B cell (primary cell): ENCODE measurements around the gene HEBP2. TPM values are rescaled to one million over a fixed set of nuclear protein-coding genes. Genes with fewer than 3 reads are reported as not detected.

Source experiments
- ATAC-seq: fragments of 200-7000 bp; cut with Tn5 transposase; one replicate; pipeline ENCODE4 v1.10.0; 2021; ENCODE audit warnings: low read depth, mild to moderate bottlenecking, moderate number of reproducible peaks, moderate library complexity
- CTCF ChIA-PET: fragments of 350-600 bp; sonication (Branson Sonifier 250); formaldehyde crosslinking; loops from one replicate; lab custom pipeline; 2021; ENCODE audit warnings: antibody characterized with exemption, inconsistent platforms; lab: Charles Lee
- POLR2A ChIA-PET: fragments of 350-600 bp; sonication (Branson Sonifier 250); formaldehyde crosslinking; loops from one replicate; lab custom pipeline; 2021; ENCODE audit warnings: antibody characterized with exemption; lab: Charles Lee
- DNase-seq: peaks from one replicate; pipeline ENCODE4 v3.0.0; 2013
- H2AFZ ChIP-seq: 2 replicates; pipeline ENCODE4 v1.6.1; 2012; ENCODE audit warnings: mild to moderate bottlenecking, low read depth, low read length; ENCODE audit not compliant: insufficient read depth, poor library complexity, severe bottlenecking
- H3K27ac ChIP-seq, 2 donors: 1 replicate in 1 of 2; 2 replicates in 1 of 2; pipeline ENCODE4 v1.5.1; 2012 to 2013; ENCODE audit warnings: low read length in 2 of 2, mild to moderate bottlenecking in 2 of 2, moderate library complexity in 1 of 2
- H3K27me3 ChIP-seq, 4 experiments: fragments of 200-600 bp in 1 of 4; sonication (generic) in 1 of 4; replicated peaks in 1 of 4; 1 replicate in 2 of 4; 2 replicates in 2 of 4; pipeline versions ENCODE4 v1.6.1 to v1.7.0; 2013 to 2016; ENCODE audit warnings: low read length in 3 of 4, mild to moderate bottlenecking in 2 of 4, mixed read lengths in 1 of 4, moderate library complexity in 1 of 4; ENCODE audit not compliant: insufficient read depth in 4 of 4, control insufficient read depth in 3 of 4; ENCODE audit errors: control extremely low read depth in 1 of 4
- H3K36me3 ChIP-seq, 2 experiments: replicated peaks in 1 of 2; 1 replicate in 1 of 2; 2 replicates in 1 of 2; pipeline versions ENCODE4 v1.6.1 to v1.7.1; 2013; ENCODE audit warnings: low read length in 1 of 2; ENCODE audit not compliant: insufficient read depth in 2 of 2, control insufficient read depth in 1 of 2; ENCODE audit errors: control extremely low read depth in 1 of 2, extremely low read depth in 1 of 2
- H3K4me1 ChIP-seq, 2 donors: fragments of 200-600 bp in 1 of 2; sonication (generic) in 1 of 2; 1 replicate in 1 of 2; 2 replicates in 1 of 2; pipeline versions ENCODE4 v1.5.1 to v1.6.1; 2013 to 2017; ENCODE audit warnings: low read length in 2 of 2; ENCODE audit not compliant: control insufficient read depth in 2 of 2, insufficient read depth in 2 of 2
- H3K4me2 ChIP-seq: replicated peaks from 2 replicates; pipeline ENCODE3; 2012; ENCODE audit warnings: mild to moderate bottlenecking, low read depth, low read length; ENCODE audit not compliant: poor library complexity, severe bottlenecking
- H3K4me3 ChIP-seq, 5 experiments: fragments of 200-600 bp in 1 of 5; sonication (generic) in 1 of 5; 1 replicate in 3 of 5; 2 replicates in 2 of 5; pipeline versions ENCODE4 v1.5.1 to v1.7.0; 2011 to 2016; ENCODE audit warnings: low read length in 4 of 5, mild to moderate bottlenecking in 4 of 5, low read depth in 2 of 5, control low read depth in 1 of 5, moderate library complexity in 1 of 5; ENCODE audit not compliant: insufficient read depth in 1 of 5; ENCODE audit errors: control extremely low read depth in 1 of 5, extremely low read depth in 1 of 5
- H3K79me2 ChIP-seq: fragments of 200-600 bp; sonication (generic); one replicate; pipeline ENCODE4 v1.6.0; 2016; ENCODE audit warnings: low read length; ENCODE audit not compliant: control insufficient read depth, insufficient read depth
- H3K9ac ChIP-seq: fragments of 200-600 bp; sonication (generic); 2 replicates; pipeline ENCODE4 v1.6.1; 2017; ENCODE audit warnings: mild to moderate bottlenecking, low read length, moderate library complexity
- H3K9me3 ChIP-seq, 3 donors: one replicate each; pipeline versions ENCODE4 v1.6.1 to v1.7.1; 2013; ENCODE audit warnings: low read length in 2 of 3; ENCODE audit not compliant: control insufficient read depth in 2 of 3, insufficient read depth in 1 of 3; ENCODE audit errors: control extremely low read depth in 1 of 3
- H4K20me1 ChIP-seq: 2 replicates; pipeline ENCODE4 v1.6.0; 2012; ENCODE audit warnings: mild to moderate bottlenecking, low read length; ENCODE audit not compliant: insufficient read depth, control insufficient read depth, poor library complexity, severe bottlenecking
- H3K27ac Mint-ChIP-seq: one replicate; pipeline ENCODE4 v1.8.0; 2021; ENCODE audit warnings: mixed read lengths
- H3K27me3 Mint-ChIP-seq: one replicate; pipeline ENCODE4 v1.8.0; 2021; ENCODE audit warnings: mixed read lengths
- H3K4me1 Mint-ChIP-seq: one replicate; pipeline ENCODE4 v1.8.0; 2021; ENCODE audit warnings: mixed read lengths
- H3K4me3 Mint-ChIP-seq: one replicate; pipeline ENCODE4 v1.8.0; 2021; ENCODE audit warnings: mixed read lengths
- H3K9me3 Mint-ChIP-seq: one replicate; pipeline ENCODE4 v1.8.0; 2022; ENCODE audit warnings: mixed read lengths; ENCODE audit not compliant: insufficient read depth
- CTCF ChIP-seq: fragments of 200-600 bp; IDR thresholded peaks from one replicate; pipeline ENCODE4 v1.8.0; 2022; ENCODE audit warnings: antibody characterized with exemption, mild to moderate bottlenecking
- EZH2 ChIP-seq: IDR thresholded peaks from 2 replicates; pipeline ENCODE4 v1.6.1; 2012; ENCODE audit warnings: borderline replicate concordance, low read depth, mild to moderate bottlenecking, moderate library complexity, low read length; ENCODE audit not compliant: insufficient read depth, poor library complexity, severe bottlenecking
- WGBS: methylation state at CpG from one replicate; pipeline ENCODE4 v1.1.5; 2013; ENCODE audit warnings: missing lambda C conversion rate; ENCODE audit not compliant: insufficient coverage; 5-methylcytosine and 5-hydroxymethylcytosine counted together
- intact Hi-C: fragments of 100-400 bp; cut with micrococcal nuclease; formaldehyde crosslinking; loops from one replicate; pipeline ENCODE4 v1.10.0; 2022
- polyA plus RNA-seq: library from polyadenylated mRNA; depleted of rRNA; stranded (reverse); fragments of >200 nt; gene quantifications from 2 replicates; pipeline ENCODE4 v1.2.3, GENCODE V29; 2012
- total RNA-seq, 2 donors: library from RNA; stranded (reverse); fragments of 120-200 nt in 1 of 2; gene quantifications; 1 replicate in 1 of 2; 2 replicates in 1 of 2; pipeline versions ENCODE4 v1.2.3 to v1.2.4, GENCODE V29; 2013 to 2022

Gene HEBP2
- total and polyA plus RNA-seq, 2 donors (not counting 1 experiment from before 2014, with no cell fraction given), result 12.4 to 35.1 TPM

- Mint-ChIP-seq H3K4me3 (no peak overlapping the region), H3K27ac (no peak overlapping the region), H3K4me1 (no peaks in the 10 kb centered on the region), H3K9me3 (no peaks in the 10 kb centered on the region), H3K27me3 (peaks cover 12% of the 10 kb centered on the region)
- no peaks in the 10 kb centered on the region for H3K36me3 ChIP-seq
- no peaks in the 10 kb centered on the region for H4K20me1 ChIP-seq
- H3K4me1 ChIP-seq, result no peaks in the 10 kb centered on the region
- H2AFZ ChIP-seq, result no peak overlapping the region
- H3K79me2 ChIP-seq, result no peaks in the 10 kb centered on the region
- H3K9me3 ChIP-seq, result no peaks in the 10 kb centered on the region
- no peak overlapping the region for H3K9ac ChIP-seq
- intact Hi-C loops, result no loop called here
- H3K27me3 ChIP-seq, result no peaks in the 10 kb centered on the region
- no peak overlapping the region for H3K4me3 ChIP-seq
- POLR2A ChIA-PET, result no interaction called here
- H3K27ac ChIP-seq, result no peak overlapping the region
- DNase-seq (no peak), ATAC-seq (no peak)
- CTCF ChIA-PET, result interaction anchor here (2.3 kb wide), 1 partner anchor 29 kb away, joined by 9 read pairs; the partner anchor contains the start of gene HEBP2
- no peak overlapping the region for H3K4me2 ChIP-seq
- no peak for TF ChIP-seq CTCF
- TF ChIP-seq EZH2, result no peak
Measured at GRCh38 chr6:138374230-138374629, 29.8 kb upstream of the HEBP2 start.

DNA sequence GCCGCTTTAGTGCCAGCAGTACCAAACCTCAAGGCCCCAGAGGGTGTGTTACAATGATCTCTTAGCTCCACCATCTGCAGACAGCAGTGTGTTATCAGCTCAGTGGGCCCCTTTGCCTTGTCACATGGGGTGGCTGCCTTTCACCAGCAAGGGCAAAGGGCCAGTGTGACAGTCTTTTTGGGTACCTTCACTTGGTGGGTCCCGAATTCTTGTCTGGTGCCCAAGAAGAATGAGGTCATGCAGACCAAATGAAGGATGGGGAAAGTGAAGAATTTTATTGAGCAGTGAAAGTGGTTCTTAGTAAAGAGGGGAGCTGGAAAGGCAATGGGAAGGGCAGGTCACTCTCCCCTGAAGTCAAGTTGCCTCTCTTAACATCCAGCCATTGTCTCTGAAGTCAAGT is 29.2 kb upstream of the HEBP2 start:
- no peak overlapping the region for H3K4me2 ChIP-seq
- H3K9me3 ChIP-seq, result no peaks in the 10 kb centered on the region
- H3K27ac ChIP-seq, result no peak overlapping the region
- TF ChIP-seq CTCF, result no peak
- TF ChIP-seq EZH2, result no peak
- H4K20me1 ChIP-seq, result no peaks in the 10 kb centered on the region
- DNase-seq, result no peak
- ATAC-seq, result no peak
- no peak overlapping the region for H3K9ac ChIP-seq
- H3K79me2 ChIP-seq, result no peaks in the 10 kb centered on the region
- no peak overlapping the region for H3K4me3 ChIP-seq
- ChIA-PET CTCF (interaction anchor here (2.3 kb wide), 1 partner anchor 29 kb away, joined by 9 read pairs; the partner anchor contains the start of gene HEBP2), POLR2A (no interaction called here)
- 94% methylated on average over 2 of the region's 2 CpGs for WGBS
- no peaks in the 10 kb centered on the region for H3K4me1 ChIP-seq
- no peaks in the 10 kb centered on the region for H3K36me3 ChIP-seq
- no peak overlapping the region for H3K27ac Mint-ChIP-seq
- H3K4me3 Mint-ChIP-seq, result no peak overlapping the region
- H3K27me3 Mint-ChIP-seq, result peaks cover 10% of the 10 kb centered on the region
- H3K27me3 ChIP-seq, result no peaks in the 10 kb centered on the region
- H3K4me1 Mint-ChIP-seq, result no peaks in the 10 kb centered on the region
- H3K9me3 Mint-ChIP-seq, result no peaks in the 10 kb centered on the region
- intact Hi-C loops, result no loop called here
- H2AFZ ChIP-seq, result no peak overlapping the region
